Measurements from ENCODE around the gene TRIP10. TPM values are rescaled to one million over a fixed set of nuclear protein-coding genes. Genes with fewer than 3 reads are reported as not detected.
"Not testable (repeated sequence)": the region's sequence is repeated elsewhere in the genome, so short reads cannot be mapped to it uniquely, and the experiment has no call there.

The TRIP10 gene
- total RNA-seq, 1 donor from 2014 or later: 31.2 TPM

GRCh38 chr19:6793973-6794372 lies 54.5 kb downstream of the TRIP10 start:
- H3K27me3 ChIP-seq (ENCODE audit: control insufficient read depth, insufficient read depth, low read length): no peaks in the 10 kb centered on the region
- no peak for TF ChIP-seq CTCF (IDR thresholded peaks at IDR 0.05; ENCODE audit: insufficient read depth, low read length, poor library complexity, severe bottlenecking)
- no peaks in the 10 kb centered on the region for H3K36me3 ChIP-seq (ENCODE audit: control insufficient read depth, insufficient read depth, low read length)
- no peak overlapping the region for H3K4me3 ChIP-seq (ENCODE audit: low read depth, low read length)
- no peak for DNase-seq (ENCODE audit: low read depth)

GRCh38 chr19:6794686-6795431 lies 55.4 kb downstream of the TRIP10 start:
- H3K27me3 ChIP-seq (ENCODE audit: control insufficient read depth, insufficient read depth, low read length): no peaks in the 10 kb centered on the region
- DNase-seq (ENCODE audit: low read depth): no peak
- no peak overlapping the region for H3K4me3 ChIP-seq (ENCODE audit: low read depth, low read length)
- no peaks in the 10 kb centered on the region for H3K36me3 ChIP-seq (ENCODE audit: control insufficient read depth, insufficient read depth, low read length)
- no peak for TF ChIP-seq CTCF (IDR thresholded peaks at IDR 0.05; ENCODE audit: insufficient read depth, low read length, poor library complexity, severe bottlenecking)

- H3K4me3 ChIP-seq (ENCODE audit: low read depth, low read length): no peak overlapping the region
- no peak for TF ChIP-seq CTCF (IDR thresholded peaks at IDR 0.05; ENCODE audit: insufficient read depth, low read length, poor library complexity, severe bottlenecking)
- no peak for DNase-seq (ENCODE audit: low read depth)
- H3K36me3 ChIP-seq (ENCODE audit: control insufficient read depth, insufficient read depth, low read length): no peaks in the 10 kb centered on the region
- no peaks in the 10 kb centered on the region for H3K27me3 ChIP-seq (ENCODE audit: control insufficient read depth, insufficient read depth, low read length)
These were observed 56.8 kb downstream of the TRIP10 start for GRCh38 chr19:6796278-6796677.

- no peak for TF ChIP-seq CTCF (IDR thresholded peaks at IDR 0.05; ENCODE audit: insufficient read depth, low read length, poor library complexity, severe bottlenecking)
- no peak for DNase-seq (ENCODE audit: low read depth)
These were observed 58.2 kb downstream of the TRIP10 start for GRCh38 chr19:6797646-6798045.

GRCh38 chr19:6800160-6800790 lies 60.8 kb downstream of the TRIP10 start:
- H3K36me3 ChIP-seq (ENCODE audit: control insufficient read depth, insufficient read depth, low read length); DNase-seq (ENCODE audit: low read depth); H3K27me3 ChIP-seq (ENCODE audit: control insufficient read depth, insufficient read depth, low read length); H3K4me3 ChIP-seq (ENCODE audit: low read depth, low read length): not testable (repeated sequence)

More at GRCh38 chr19:6797646-6798045, 58.2 kb downstream of the TRIP10 start:
- Histone ChIP-seq H3K36me3 (ENCODE audit: control insufficient read depth, insufficient read depth, low read length) (no peaks in the 10 kb centered on the region), H3K4me3 (ENCODE audit: low read depth, low read length) (no peak overlapping the region), H3K27me3 (ENCODE audit: control insufficient read depth, insufficient read depth, low read length) (no peaks in the 10 kb centered on the region)

GRCh38 chr19:6800991-6801484 lies 61.6 kb downstream of the TRIP10 start:
- Histone ChIP-seq H3K27me3 (ENCODE audit: control insufficient read depth, insufficient read depth, low read length) (no peaks in the 10 kb centered on the region), H3K36me3 (ENCODE audit: control insufficient read depth, insufficient read depth, low read length) (no peaks in the 10 kb centered on the region), H3K4me3 (ENCODE audit: low read depth, low read length) (no peak overlapping the region)
- TF ChIP-seq CTCF (IDR thresholded peaks at IDR 0.05; ENCODE audit: insufficient read depth, low read length, poor library complexity, severe bottlenecking): no peak
- peak; percentile 81 for DNase-seq (ENCODE audit: low read depth)

Other genes starting within 250 kb of the TRIP10 start
- 1.3 and 4.0 TPM in 2 replicates for gene TUBB4A, start 237.4 kb upstream of the TRIP10 start, total RNA-seq
- 8.9 and 12.3 TPM in 2 replicates for gene TNFSF9, start 208.7 kb upstream of the TRIP10 start, total RNA-seq
- gene CD70, start 148.5 kb upstream of the TRIP10 start, total RNA-seq: 16.0 and 21.4 TPM in 2 replicates
- gene TNFSF14, start 69.5 kb upstream of the TRIP10 start, total RNA-seq: not detected in 2 replicates
- 58.5 and 61.8 TPM in 2 replicates for gene C3, start 19.0 kb upstream of the TRIP10 start, total RNA-seq
- gene GPR108, start 2.1 kb upstream of the TRIP10 start, total RNA-seq: 59.9 and 66.6 TPM in 2 replicates
- gene SH2D3A, start 27.8 kb downstream of the TRIP10 start, total RNA-seq: 40.0 and 45.8 TPM in 2 replicates
- gene VAV1, start 33.0 kb downstream of the TRIP10 start, total RNA-seq: 0.27 and 0.50 TPM in 2 replicates
- gene ADGRE1, start 147.9 kb downstream of the TRIP10 start, total RNA-seq: not detected in 2 replicates

All from kidney epithelial cell (primary cell).